BJ (cell line): Measurements from ENCODE around the gene TCF3. TPM values are rescaled to one million over a fixed set of nuclear protein-coding genes. Genes with fewer than 3 reads are reported as not detected.
"Not testable (repeated sequence)": the region's sequence is repeated elsewhere in the genome, so short reads cannot be mapped to it uniquely, and the experiment has no call there.

Source experiments
- CTCF ChIA-PET: fragments of 350-600 bp; formaldehyde crosslinking; extraction: SDS; loops from one replicate; lab custom pipeline; 2021; ENCODE audit warnings: antibody characterized with exemption, inconsistent platforms; lab: Yijun Ruan, JAX
- POLR2A ChIA-PET: fragments of 300-600 bp; sonication (Branson Sonifier 250); formaldehyde crosslinking; extraction: SDS; loops from one replicate; lab custom pipeline; 2021; ENCODE audit warnings: antibody characterized with exemption; lab: Charles Lee
- DNase-seq: peaks from one replicate; pipeline ENCODE4 v3.0.0-alpha.2; 2011; ENCODE audit warnings: low read depth
- H3K27me3 ChIP-seq: 2 replicates; pipeline ENCODE4 v1.6.0; 2011; ENCODE audit warnings: low read length; ENCODE audit not compliant: control insufficient read depth, insufficient read depth
- H3K36me3 ChIP-seq: 2 replicates; pipeline ENCODE4 v1.5.1; 2011; ENCODE audit warnings: low read length; ENCODE audit not compliant: control insufficient read depth, insufficient read depth
- H3K4me3 ChIP-seq: 2 replicates; pipeline ENCODE4 v1.5.1; 2011; ENCODE audit warnings: low read depth, mild to moderate bottlenecking, control low read depth, low read length
- polyA plus RNA-seq: library from polyadenylated mRNA; depleted of rRNA; stranded (reverse); fragments of >200 nt; gene quantifications from 2 replicates; pipeline ENCODE4 v1.2.3, GENCODE V29; 2011
- TF ChIP-seq, protein P1 (sequence below): IDR thresholded peaks from 2 replicates; pipeline ENCODE4 v1.5.1; 2011; ENCODE audit warnings: low read depth, mild to moderate bottlenecking, control low read depth, inconsistent platforms, low read length, moderate library complexity; ENCODE audit not compliant: insufficient read depth

TCF3 gene
- polyA plus RNA-seq, 1 experiment, result 49.8 TPM

DNA sequence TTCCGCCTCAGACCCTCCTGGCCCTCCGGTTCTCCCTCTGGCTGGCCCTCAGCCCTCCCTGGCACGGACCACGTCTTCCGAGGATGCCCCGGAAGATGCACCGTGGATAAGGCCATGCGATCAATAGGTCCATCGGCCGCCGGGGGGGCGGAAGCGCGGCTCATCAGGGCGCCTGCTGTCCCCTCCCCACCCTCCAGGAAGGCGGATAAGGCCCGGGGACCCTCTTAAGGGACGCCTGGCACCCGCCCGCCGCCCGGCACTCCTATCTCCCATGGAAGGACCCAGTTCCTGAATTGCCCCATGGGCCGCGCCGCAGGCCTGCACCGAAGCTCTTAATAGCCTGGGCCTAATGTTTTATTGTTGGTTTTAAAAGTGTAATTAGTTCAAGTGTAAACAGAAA, 46.2 kb upstream of the TCF3 start:
- H3K27me3 ChIP-seq, result peaks cover 11% of the 10 kb centered on the region
- H3K36me3 ChIP-seq, result no peaks in the 10 kb centered on the region
- ChIA-PET POLR2A (no interaction called here), CTCF (interaction anchor here (5.6 kb wide), 1 partner anchor 26 kb away, joined by 20 read pairs; no protein-coding TSS in a partner anchor)
- H3K4me3 ChIP-seq, result no peak overlapping the region
- TF ChIP-seq, protein P1, sequence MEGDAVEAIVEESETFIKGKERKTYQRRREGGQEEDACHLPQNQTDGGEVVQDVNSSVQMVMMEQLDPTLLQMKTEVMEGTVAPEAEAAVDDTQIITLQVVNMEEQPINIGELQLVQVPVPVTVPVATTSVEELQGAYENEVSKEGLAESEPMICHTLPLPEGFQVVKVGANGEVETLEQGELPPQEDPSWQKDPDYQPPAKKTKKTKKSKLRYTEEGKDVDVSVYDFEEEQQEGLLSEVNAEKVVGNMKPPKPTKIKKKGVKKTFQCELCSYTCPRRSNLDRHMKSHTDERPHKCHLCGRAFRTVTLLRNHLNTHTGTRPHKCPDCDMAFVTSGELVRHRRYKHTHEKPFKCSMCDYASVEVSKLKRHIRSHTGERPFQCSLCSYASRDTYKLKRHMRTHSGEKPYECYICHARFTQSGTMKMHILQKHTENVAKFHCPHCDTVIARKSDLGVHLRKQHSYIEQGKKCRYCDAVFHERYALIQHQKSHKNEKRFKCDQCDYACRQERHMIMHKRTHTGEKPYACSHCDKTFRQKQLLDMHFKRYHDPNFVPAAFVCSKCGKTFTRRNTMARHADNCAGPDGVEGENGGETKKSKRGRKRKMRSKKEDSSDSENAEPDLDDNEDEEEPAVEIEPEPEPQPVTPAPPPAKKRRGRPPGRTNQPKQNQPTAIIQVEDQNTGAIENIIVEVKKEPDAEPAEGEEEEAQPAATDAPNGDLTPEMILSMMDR, result no peak
- no peak for DNase-seq

DNA sequence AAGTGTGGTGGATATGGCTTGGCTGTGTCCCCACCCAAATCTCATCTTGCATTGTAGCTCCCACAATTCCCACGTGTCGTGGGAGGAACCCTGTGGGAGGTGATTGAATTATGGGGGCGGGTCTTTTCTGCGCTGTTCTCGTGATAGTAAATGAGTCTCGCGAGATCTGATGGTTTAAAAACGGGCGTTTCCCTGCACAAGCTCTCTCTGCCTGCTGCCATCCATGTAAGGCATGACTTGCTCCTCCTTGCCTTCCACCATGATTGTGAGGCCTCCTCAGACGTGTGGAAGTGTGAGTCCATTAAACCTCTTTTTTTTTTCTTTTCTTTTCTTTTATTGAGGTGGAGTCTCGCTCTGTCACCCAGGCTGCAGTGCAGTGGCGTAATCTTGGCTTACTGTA, 43.1 kb upstream of the TCF3 start:
- H3K4me3 ChIP-seq, POLR2A ChIA-PET, H3K27me3 ChIP-seq, H3K36me3 ChIP-seq, DNase-seq: not testable (repeated sequence)
- CTCF ChIA-PET, result interaction anchor here (0.6 to 5.6 kb wide), 3 partner anchors 23 to 371 kb away, joined by 3 to 20 read pairs (median 4); no protein-coding TSS in a partner anchor

DNA sequence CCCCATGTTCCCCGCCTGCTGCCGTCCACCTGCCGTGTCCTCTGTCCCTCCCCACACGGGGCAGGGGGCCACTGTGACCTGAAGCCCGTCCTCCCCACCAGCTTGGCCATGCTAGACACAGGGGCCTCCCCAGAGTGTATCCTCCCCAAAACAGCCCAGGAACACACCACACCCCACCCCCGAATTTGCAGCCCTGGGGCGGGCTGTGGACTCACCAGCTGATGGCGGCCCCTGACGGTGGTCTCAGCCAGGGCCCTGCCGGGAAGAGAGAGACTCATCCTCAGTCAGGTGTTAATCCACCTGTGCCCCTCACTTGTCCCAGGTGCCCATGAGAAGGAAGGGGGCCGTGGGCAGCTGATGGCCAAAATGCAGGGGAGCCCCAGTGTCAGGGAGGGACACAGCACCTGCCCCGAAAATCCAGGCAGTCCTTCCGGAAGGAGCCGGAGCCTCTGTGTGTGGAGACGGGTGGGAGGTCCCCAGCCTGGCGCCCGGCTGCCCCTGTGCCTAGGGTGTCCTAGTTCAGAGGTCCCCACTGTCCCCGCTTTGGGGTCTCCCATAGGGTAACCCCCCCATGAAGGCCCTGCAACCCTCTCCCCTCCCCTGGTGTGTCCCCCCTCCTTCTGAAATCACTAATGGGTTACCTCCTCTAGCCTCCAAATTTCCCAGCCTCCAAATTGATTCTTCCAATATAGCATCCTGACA, 39.3 kb upstream of the TCF3 start:
- DNase-seq, result no peak
- POLR2A ChIA-PET, result no interaction called here
- Histone ChIP-seq H3K4me3 (no peak overlapping the region), H3K36me3 (no peaks in the 10 kb centered on the region), H3K27me3 (peaks cover 8% of the 10 kb centered on the region)
- CTCF ChIA-PET, result interaction anchor here (0.7 to 3.1 kb wide), 2 partner anchors 17 to 19 kb away, joined by 3 to 10 read pairs; no protein-coding TSS in a partner anchor
- TF ChIP-seq, protein P1, result no peak

DNA sequence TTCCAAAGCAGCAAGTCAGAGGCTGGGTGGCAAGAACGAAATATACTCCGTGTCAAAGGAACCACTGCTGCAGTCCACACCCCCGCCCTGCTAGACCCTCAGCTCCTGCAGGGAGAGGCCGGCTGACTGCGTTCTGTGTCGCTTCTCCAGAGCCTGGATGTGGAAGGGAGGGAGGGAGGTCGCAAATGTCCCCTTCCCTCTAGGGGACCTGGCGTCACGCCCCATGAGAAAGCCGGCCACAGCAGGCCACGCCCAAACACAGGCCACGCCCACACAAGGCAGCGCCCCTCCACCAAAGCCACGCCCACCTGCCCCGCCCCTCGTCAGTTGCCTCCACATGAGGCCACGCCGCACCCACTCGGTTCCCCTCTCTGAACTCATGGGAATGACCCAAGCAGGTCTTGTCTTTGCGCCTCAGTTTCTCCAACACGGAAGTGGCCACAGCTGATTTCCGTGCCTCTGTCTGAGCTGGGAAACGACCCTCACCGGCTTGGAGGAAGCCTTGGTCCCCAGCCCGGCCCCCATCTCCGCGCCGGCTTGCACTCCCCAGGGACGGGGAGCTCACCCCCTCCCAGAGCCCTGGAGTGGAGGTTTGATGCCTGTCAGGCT, 38.4 kb upstream of the TCF3 start:
- Histone ChIP-seq H3K27me3 (peaks cover 8% of the 10 kb centered on the region), H3K4me3 (no peak overlapping the region), H3K36me3 (no peaks in the 10 kb centered on the region)
- TF ChIP-seq, protein P1, result no peak
- ChIA-PET POLR2A (no interaction called here), CTCF (interaction anchor here (0.7 to 3.1 kb wide), 2 partner anchors 16 to 18 kb away, joined by 3 to 10 read pairs; no protein-coding TSS in a partner anchor)
- DNase-seq, result no peak

DNA sequence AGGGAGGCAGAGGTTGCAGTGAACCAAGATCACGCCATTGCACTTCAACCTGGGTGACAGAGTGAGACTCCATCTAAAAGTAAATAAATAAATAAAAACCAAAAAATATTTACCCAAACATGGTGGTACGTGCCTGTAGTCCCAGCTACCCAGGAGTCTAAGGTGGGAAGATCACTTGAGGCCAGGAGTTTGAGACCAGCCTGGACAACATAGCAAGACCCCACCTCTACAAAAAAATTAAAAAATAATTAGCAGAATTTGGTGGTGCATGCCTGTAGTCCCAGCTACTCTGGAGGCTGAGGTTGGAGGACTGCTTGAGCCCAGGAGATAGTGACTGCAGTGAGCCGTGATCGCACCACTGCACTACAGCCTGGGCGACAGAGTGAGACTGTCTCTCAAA, 33.4 kb upstream of the TCF3 start:
- DNase-seq, H3K36me3 ChIP-seq, POLR2A ChIA-PET, H3K4me3 ChIP-seq, H3K27me3 ChIP-seq: not testable (repeated sequence)
- CTCF ChIA-PET, result interaction anchor here (1.0 to 5.5 kb wide), 3 partner anchors 14 to 82 kb away, joined by 3 to 37 read pairs (median 3); no protein-coding TSS in a partner anchor

DNA sequence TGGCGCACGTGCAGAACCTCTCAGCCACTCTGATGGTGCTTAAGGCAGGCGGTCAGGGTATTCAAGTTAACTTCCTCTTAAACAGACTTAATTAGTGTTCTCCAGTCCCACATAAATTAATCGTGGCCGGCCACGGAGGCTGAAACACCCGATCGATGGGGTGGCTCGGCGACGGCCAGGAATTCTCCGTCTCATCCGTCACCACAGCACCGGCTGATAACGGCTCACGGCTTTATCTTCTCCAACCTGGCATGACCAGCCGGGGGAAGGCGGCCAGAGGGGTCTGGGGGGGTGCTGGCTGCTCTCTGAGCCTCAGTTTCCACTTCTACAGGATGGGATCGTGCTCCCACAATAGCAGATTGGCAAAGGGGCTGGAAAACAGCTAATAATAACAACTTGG, 32.6 kb upstream of the TCF3 start:
- Histone ChIP-seq H3K4me3 (no peak overlapping the region), H3K27me3 (peaks cover 5% of the 10 kb centered on the region), H3K36me3 (no peaks in the 10 kb centered on the region)
- DNase-seq, result no peak
- TF ChIP-seq, protein P1, result no peak
- CTCF ChIA-PET, result interaction anchor here (1.0 to 5.5 kb wide), 3 partner anchors 13 to 83 kb away, joined by 3 to 37 read pairs (median 3); no protein-coding TSS in a partner anchor
- POLR2A ChIA-PET, result no interaction called here
